Putamen (tissue), 1 donor: ENCODE results near the gene HOMER2.
"Not testable (repeated sequence)": the region's sequence is repeated elsewhere in the genome, so short reads cannot be mapped to it uniquely, and the experiment has no call there.

Source experiments
- DNase-seq: peaks from one replicate; pipeline ENCODE4 v3.0.0-alpha.2; 2016; ENCODE audit warnings: low spot score

HOMER2 gene

DNA sequence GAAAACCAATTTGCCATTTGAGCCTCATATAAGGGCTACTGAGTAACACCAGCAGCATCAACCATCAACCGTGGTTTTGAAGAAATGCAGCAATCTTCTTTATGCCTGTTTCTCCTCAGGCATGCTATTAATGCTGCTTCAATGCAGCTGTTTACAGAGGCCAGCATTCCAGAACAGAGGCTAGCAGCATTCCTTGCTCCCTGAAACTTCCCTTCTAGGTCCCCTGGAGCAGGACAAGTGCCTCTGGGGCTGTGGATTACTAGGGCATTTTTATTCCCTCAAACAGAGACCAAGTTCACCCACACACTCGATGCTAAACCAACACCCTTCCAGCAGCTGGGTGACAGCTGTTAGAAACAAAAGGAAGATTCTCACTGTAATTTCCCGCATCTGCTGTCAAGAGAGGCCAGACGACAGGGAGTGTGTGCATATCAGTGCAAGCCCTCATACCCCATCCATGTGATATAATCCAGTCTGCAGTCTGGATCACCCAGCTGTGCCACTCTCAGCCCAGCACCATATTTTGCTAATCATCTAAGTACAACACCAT is 57.5 kb downstream of the HOMER2 start:
- peak; percentile 7 for DNase-seq

- DNase-seq: not testable (repeated sequence)
Measured at GRCh38 chr15:82893473-82893872, 59.0 kb downstream of the HOMER2 start.

GRCh38 chr15:82892573-82892972 is 59.9 kb downstream of the HOMER2 start:
- DNase-seq: no peak

- no peak for DNase-seq
Measured at GRCh38 chr15:82890995-82891390, 61.5 kb downstream of the HOMER2 start.

- no peak for DNase-seq
Measured at GRCh38 chr15:82890338-82890994, 62.1 kb downstream of the HOMER2 start.

- DNase-seq: no peak
Measured at GRCh38 chr15:82882273-82882928, 70.1 kb downstream of the HOMER2 start.

DNA sequence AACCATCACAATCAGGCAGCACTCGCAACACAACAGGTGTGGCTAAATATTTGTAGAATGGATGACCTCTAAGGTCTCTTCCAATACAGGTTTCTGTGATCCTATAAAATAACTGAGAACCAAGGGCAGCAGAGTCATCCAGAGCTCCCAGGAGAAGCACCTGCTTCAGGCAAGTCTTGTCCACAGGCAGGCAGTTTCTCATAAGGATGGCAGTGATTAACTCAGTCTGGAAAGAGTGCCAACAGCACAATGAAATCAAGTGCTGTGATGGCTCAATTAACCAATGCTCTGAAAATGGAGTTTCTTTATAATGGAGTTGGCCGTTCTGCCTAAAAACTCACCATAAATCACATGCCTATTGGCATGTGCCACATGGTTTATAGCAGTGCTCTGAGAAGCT is 70.8 kb downstream of the HOMER2 start:
- no peak for DNase-seq

- no peak for DNase-seq
Measured at GRCh38 chr15:82880704-82881103, 71.8 kb downstream of the HOMER2 start.

DNA sequence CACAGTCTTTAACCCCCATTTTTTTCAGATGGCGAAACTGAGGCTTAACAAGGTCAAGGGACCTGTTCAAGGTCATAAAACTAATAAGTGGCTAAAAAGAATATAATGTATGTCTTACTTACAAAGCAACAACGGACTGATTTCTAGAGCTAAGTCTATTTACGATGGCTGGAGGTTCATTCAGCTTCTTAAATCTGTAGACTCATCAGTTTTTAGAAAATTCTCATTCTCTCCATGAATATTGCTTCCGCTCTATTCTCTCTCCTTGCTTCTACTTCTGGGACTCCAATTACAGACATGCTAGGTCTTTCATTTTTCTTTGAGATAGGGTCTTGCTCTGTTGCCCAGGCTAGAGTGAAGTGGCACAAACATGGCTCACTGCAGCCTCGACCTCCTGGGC is 74.2 kb downstream of the HOMER2 start:
- DNase-seq: no peak

DNA sequence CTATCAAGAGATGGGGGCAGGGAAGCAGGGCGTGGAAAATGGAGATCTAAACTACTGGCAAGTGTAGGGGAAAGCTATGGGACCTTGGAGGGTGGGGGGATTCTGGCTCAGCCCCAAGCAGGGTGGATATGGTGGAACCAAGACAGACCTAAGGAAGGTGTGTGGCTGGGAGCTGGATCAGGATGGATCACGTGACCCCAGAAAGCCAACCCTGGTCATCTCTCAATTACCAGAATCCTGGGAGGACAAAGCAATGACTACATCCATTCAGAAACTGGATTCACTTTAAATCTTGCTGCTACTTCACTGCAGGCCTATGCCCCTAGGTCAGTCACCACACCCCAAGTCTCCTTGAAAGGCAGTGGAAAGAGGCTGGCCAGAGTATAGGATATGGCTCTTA is 74.7 kb downstream of the HOMER2 start:
- no peak for DNase-seq

DNA sequence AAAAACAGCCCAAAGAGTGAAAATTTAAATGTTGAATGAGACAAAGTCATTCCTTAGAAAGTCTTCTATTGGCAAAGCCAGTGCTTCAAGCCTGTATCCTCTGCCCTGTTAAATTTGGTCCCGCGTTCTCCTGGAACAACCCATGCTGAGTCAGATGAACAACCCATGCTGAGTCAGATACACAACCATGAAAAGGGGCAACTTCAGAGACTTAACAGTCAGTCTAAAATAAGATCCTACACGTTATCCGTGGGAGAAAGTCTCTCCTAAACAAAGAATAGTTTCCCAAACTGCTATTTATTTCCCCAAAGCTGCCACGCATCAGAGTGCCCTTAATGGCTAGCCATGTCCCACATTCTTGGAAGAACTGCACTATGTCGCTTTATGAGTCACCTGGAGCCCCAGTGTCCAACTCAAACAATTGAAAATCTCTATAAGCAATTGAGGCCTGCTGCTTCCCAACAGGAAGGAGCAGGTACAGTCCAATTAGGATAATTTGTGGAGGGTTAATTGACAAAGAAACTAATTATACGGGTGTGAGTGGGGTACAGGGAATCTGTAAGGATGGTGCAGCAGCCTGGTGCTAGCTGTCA is 77.0 kb downstream of the HOMER2 start:
- DNase-seq: no peak

DNA sequence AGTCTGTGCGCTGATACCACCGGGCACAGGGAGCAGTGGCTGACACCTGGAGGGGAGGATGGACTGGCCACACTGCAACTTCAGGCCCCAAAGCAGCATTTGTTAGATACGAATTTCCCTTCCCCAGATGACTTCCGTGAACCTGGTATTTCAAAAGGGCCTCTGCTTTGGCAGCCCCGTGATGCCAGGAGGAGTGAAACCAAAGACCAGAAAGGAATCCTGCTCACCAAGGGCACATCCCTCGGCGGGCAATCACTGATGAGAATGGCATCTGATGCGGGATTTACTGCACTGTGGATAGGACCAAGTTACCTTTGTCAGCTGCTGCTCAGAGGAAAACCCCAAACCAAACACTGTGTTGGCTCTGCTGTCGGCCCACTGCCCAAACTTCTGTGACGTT is 77.6 kb downstream of the HOMER2 start:
- no peak for DNase-seq

DNA sequence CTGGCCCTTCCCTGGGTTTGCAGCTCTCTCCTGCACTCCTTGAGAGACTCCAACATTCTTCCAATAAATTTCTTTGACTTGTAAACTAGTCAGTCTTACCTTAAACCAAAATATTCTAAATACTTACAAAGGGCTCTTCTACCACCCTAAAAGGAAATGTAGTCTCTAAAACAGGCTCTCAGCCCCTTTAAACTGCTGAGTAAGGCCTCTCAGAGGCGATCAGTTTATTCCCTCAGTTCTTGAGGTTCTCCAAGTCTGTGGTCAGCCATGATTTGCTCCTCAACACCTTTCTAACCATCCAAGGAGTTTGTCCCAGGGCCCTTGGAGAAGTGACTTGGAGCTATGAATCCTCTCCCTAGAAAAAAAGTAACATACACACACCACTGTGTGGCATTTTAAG is 78.3 kb downstream of the HOMER2 start:
- DNase-seq: no peak

DNA sequence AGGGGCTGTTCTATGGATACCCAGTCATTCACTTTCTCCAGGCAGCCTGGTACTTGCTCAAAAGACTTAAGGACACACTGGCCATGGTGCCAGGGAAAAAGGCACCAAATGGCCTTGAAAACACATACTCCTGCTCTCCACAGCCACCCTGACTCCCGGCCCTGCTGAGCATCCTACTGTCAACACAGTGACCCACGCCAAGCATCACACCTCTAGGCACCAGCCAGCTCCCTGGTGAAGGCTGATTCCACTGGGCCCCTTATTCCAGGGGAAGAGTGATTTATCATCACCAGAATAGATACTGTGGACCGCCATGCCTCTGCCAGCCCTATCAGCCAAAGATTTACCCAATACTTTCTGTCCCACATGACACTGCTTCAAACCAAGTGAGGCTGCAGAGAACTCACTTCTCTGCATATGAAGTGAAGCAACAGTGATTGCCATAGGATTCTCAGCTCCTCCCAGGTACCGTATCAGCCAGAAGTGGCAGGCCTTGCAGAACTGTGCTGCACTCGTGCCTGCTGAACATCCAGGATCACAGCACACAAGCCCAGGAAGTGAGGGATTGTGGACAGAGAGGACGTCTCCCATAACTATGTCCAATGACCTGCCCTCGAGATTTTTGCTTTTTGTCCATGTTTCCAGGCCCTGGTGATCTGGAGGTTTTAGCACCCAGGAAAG is 79.4 kb downstream of the HOMER2 start:
- DNase-seq: no peak

GRCh38 chr15:82871832-82872484 is 80.6 kb downstream of the HOMER2 start:
- no peak for DNase-seq

DNA sequence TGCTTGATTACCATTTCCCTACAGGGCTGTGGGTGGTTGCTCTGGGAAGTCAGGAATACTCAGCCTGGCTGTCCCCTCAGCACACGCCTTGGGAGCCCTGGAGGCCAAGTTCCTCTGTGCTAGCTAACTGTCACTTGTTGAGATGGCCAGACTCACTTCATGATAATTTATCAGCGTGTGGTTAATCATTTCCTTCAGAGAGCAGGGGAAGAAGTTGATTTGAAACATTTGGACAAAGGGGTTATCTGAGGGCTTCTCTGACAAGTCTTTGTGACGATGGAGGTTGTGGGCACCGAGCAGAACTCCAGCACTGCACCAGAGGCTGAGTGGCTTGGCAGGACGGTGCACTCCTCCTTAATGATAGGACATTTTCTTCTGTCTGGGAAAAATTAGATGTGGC is 81.2 kb downstream of the HOMER2 start:
- DNase-seq: no peak

- DNase-seq: no peak
Measured at GRCh38 chr15:82870727-82871320, 81.7 kb downstream of the HOMER2 start.

GRCh38 chr15:82865981-82866380 is 86.5 kb downstream of the HOMER2 start:
- DNase-seq: not testable (repeated sequence)

GRCh38 chr15:82865581-82865980 is 86.9 kb downstream of the HOMER2 start:
- DNase-seq: not testable (repeated sequence)

DNA sequence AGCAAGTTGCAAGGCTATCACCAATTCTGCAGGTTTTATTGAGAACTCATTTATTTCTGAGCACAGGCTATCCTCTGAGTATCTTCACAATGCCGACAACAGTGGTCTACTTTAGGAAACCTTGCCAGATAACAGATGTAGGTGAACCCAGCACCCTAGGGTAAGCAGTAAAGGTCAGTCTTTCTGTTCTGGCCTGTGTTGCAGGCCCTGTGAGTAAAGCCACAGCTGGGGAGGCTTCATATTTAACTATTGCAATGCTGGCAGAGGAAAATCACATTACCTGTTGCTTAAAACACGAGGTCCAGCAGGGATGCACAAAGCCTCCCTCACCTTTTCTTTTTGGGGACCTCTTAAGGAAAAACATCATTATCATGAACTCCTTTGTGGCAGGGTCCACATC is 87.6 kb downstream of the HOMER2 start:
- DNase-seq: no peak

- no peak for DNase-seq
Measured at GRCh38 chr15:82862886-82863285, 89.6 kb downstream of the HOMER2 start.

- DNase-seq: no peak
Measured at GRCh38 chr15:82858932-82859331, 93.6 kb downstream of the HOMER2 start.
